ENCODE data around the gene EIF2A. TPM values are rescaled to one million over a fixed set of nuclear protein-coding genes. Genes with fewer than 3 reads are reported as not detected.

Gene EIF2A
- total and polyA plus RNA-seq, 7 experiments from 2014 or later = 54.1 to 135 (median 104) TPM

GRCh38 chr3:150540991-150541390, 5.6 kb upstream of the EIF2A start:
- Mint-ChIP-seq H3K27me3 (no peaks in the 10 kb centered on the region), H3K4me1 (peaks cover 11 to 59% (median 45%) of the 10 kb centered on the region in 7 donors), H3K4me3 (peak overlapping the region in 1 of 10 donors; percentile 10), H3K9me3 (no peaks in the 10 kb centered on the region), H3K36me3 (peaks cover 0 to 25% (median 0%) of the 10 kb centered on the region in 5 donors), H3K27ac (peak overlapping the region in 7 of 9 donors; percentile 45 to 98 (median 81))
- intact Hi-C loops (cut with micrococcal nuclease) = no loop called here
- H3K36me3 ChIP-seq (ENCODE audit: control insufficient read depth in 2 of 3, insufficient read depth in 3 of 3, low read length in 3 of 3) = peaks cover 0 to 7% (median 0%) of the 10 kb centered on the region in 3 experiments
- ATAC-seq = no peak
- H3K4me3 ChIP-seq (ENCODE audit: low read length) = no peak overlapping the region
- ChIA-PET CTCF (interaction anchor here (0.6 kb wide), 1 partner anchor 325 kb away, joined by 4 read pairs; no protein-coding TSS in a partner anchor), POLR2A (interaction anchor here (2.1 kb wide), 2 partner anchors 63 to 222 kb away, joined by 13 to 15 read pairs; partner anchors contain the start of genes SELENOT and SIAH2)
- DNase-seq = no peak
- H3K4me1 ChIP-seq (ENCODE audit: control insufficient read depth in 2 of 2, insufficient read depth in 2 of 2, low read length in 2 of 2) = peaks cover 6 to 7% of the 10 kb centered on the region in 2 donors
- H3K27ac ChIP-seq (ENCODE audit: low read depth, low read length) = peak overlapping the region; percentile 41
- no peaks in the 10 kb centered on the region for H3K9me3 ChIP-seq (ENCODE audit: control insufficient read depth in 2 of 3, low read length in 3 of 3)
- no peaks in the 10 kb centered on the region for H3K27me3 ChIP-seq (ENCODE audit: control insufficient read depth in 2 of 2, insufficient read depth in 2 of 2, low read length in 2 of 2)

GRCh38 chr3:150543128-150543527, 3.5 kb upstream of the EIF2A start:
- Mint-ChIP-seq H3K27me3 (no peaks in the 10 kb centered on the region), H3K27ac (peak overlapping the region in 7 of 9 donors; percentile 23 to 98 (median 80)), H3K4me3 (peak overlapping the region in 1 of 10 donors; percentile 1), H3K36me3 (peaks cover 0 to 29% (median 6%) of the 10 kb centered on the region in 5 donors), H3K4me1 (peaks cover 23 to 73% (median 65%) of the 10 kb centered on the region in 7 donors), H3K9me3 (no peaks in the 10 kb centered on the region)
- ChIA-PET POLR2A (interaction anchor here (1.0 to 5.7 kb wide), 4 partner anchors 59 to 220 kb away, joined by 3 to 69 read pairs (median 14); partner anchors contain the start of genes SELENOT, SIAH2 and TSC22D2), CTCF (interaction anchor here (1.5 kb wide), 1 partner anchor 48 kb away, joined by 3 read pairs; no protein-coding TSS in a partner anchor)
- Histone ChIP-seq H3K4me3 (ENCODE audit: low read length) (no peak overlapping the region), H3K36me3 (ENCODE audit: control insufficient read depth in 2 of 3, insufficient read depth in 3 of 3, low read length in 3 of 3) (peaks cover 0 to 10% (median 0%) of the 10 kb centered on the region in 3 experiments), H3K27ac (ENCODE audit: low read depth, low read length) (peak overlapping the region; percentile 96), H3K4me1 (ENCODE audit: control insufficient read depth in 2 of 2, insufficient read depth in 2 of 2, low read length in 2 of 2) (peaks cover 15 to 18% of the 10 kb centered on the region in 2 donors), H3K9me3 (ENCODE audit: control insufficient read depth in 2 of 3, low read length in 3 of 3) (no peaks in the 10 kb centered on the region), H3K27me3 (ENCODE audit: control insufficient read depth in 2 of 2, insufficient read depth in 2 of 2, low read length in 2 of 2) (no peaks in the 10 kb centered on the region)
- no peak for ATAC-seq
- intact Hi-C loops (cut with micrococcal nuclease) = no loop called here
- no peak for DNase-seq

- peaks cover 0 to 29% (median 6%) of the 10 kb centered on the region in 5 donors for H3K36me3 Mint-ChIP-seq
- H3K4me1 Mint-ChIP-seq = peaks cover 27 to 73% (median 69%) of the 10 kb centered on the region in 7 donors
- H3K9me3 Mint-ChIP-seq = no peaks in the 10 kb centered on the region
- CTCF ChIA-PET = interaction anchor here (1.5 kb wide), 1 partner anchor 48 kb away, joined by 3 read pairs; no protein-coding TSS in a partner anchor
- POLR2A ChIA-PET = interaction anchor here (0.6 to 6.3 kb wide), 5 partner anchors 18 to 268 kb away, joined by 3 to 70 read pairs (median 3); partner anchors contain the start of genes SIAH2 and TSC22D2
- Histone ChIP-seq H3K36me3 (ENCODE audit: control insufficient read depth in 2 of 3, insufficient read depth in 3 of 3, low read length in 3 of 3) (peaks cover 0 to 10% (median 0%) of the 10 kb centered on the region in 3 experiments), H3K9me3 (ENCODE audit: control insufficient read depth in 2 of 3, low read length in 3 of 3) (no peaks in the 10 kb centered on the region), H3K27me3 (ENCODE audit: control insufficient read depth in 2 of 2, insufficient read depth in 2 of 2, low read length in 2 of 2) (no peaks in the 10 kb centered on the region), H3K4me1 (ENCODE audit: control insufficient read depth in 2 of 2, insufficient read depth in 2 of 2, low read length in 2 of 2) (peaks cover 15 to 22% of the 10 kb centered on the region in 2 donors), H3K27ac (ENCODE audit: low read depth, low read length) (peak overlapping the region; percentile 96), H3K4me3 (ENCODE audit: low read length) (no peak overlapping the region)
- ATAC-seq (no peak), DNase-seq (no peak)
- intact Hi-C loops (cut with micrococcal nuclease) = no loop called here
- H3K27ac Mint-ChIP-seq = peak overlapping the region in 7 of 9 donors; percentile 23 to 98 (median 80)
- no peaks in the 10 kb centered on the region for H3K27me3 Mint-ChIP-seq
- peak overlapping the region in 1 of 10 donors; percentile 97 for H3K4me3 Mint-ChIP-seq
Observed at GRCh38 chr3:150543531-150543930, 3.1 kb upstream of the EIF2A start.

- POLR2A ChIA-PET = interaction anchor here (0.6 to 6.3 kb wide), 6 partner anchors 19 to 269 kb away, joined by 3 to 70 read pairs (median 28); partner anchors contain the start of genes SELENOT, SIAH2 and TSC22D2
Observed at GRCh38 chr3:150544041-150544440, 2.5 kb upstream of the EIF2A start.

GRCh38 chr3:150544726-150545125, 1.9 kb upstream of the EIF2A start:
- Mint-ChIP-seq H3K4me1 (peaks cover 30 to 78% (median 74%) of the 10 kb centered on the region in 7 donors), H3K4me3 (peak overlapping the region; percentile 60 to 99 (median 94)), H3K9me3 (no peaks in the 10 kb centered on the region), H3K27ac (peak overlapping the region in 8 of 9 donors; percentile 17 to 100 (median 98)), H3K36me3 (peaks cover 0 to 28% (median 6%) of the 10 kb centered on the region in 5 donors), H3K27me3 (no peaks in the 10 kb centered on the region)
- H3K4me3 ChIP-seq (ENCODE audit: low read length) = peak overlapping the region; percentile 68
- no peaks in the 10 kb centered on the region for H3K27me3 ChIP-seq (ENCODE audit: control insufficient read depth in 2 of 2, insufficient read depth in 2 of 2, low read length in 2 of 2)
- H3K4me1 ChIP-seq (ENCODE audit: control insufficient read depth in 2 of 2, insufficient read depth in 2 of 2, low read length in 2 of 2) = peaks cover 15 to 24% of the 10 kb centered on the region in 2 donors
- peak overlapping the region; percentile 96 for H3K27ac ChIP-seq (ENCODE audit: low read depth, low read length)
- intact Hi-C loops (cut with micrococcal nuclease) = loop anchor here in 1 of 2 donors (5.0 kb wide), 3 partner anchors 323 to 733 kb away; partner anchors contain the start of genes GPR171 and P2RY14
- peaks cover 0 to 10% (median 0%) of the 10 kb centered on the region in 3 experiments for H3K36me3 ChIP-seq (ENCODE audit: control insufficient read depth in 2 of 3, insufficient read depth in 3 of 3, low read length in 3 of 3)
- ChIA-PET POLR2A (interaction anchor here (2.3 to 6.3 kb wide), 4 partner anchors 12 to 219 kb away, joined by 10 to 70 read pairs (median 61); partner anchors contain the start of genes SELENOT, SIAH2 and TSC22D2), CTCF (interaction anchor here (0.8 to 1.5 kb wide), 2 partner anchors 49 to 219 kb away, joined by 3 to 4 read pairs; partner anchors contain the start of gene SIAH2)
- no peaks in the 10 kb centered on the region for H3K9me3 ChIP-seq (ENCODE audit: control insufficient read depth in 2 of 3, low read length in 3 of 3)
- DNase-seq = no peak
- ATAC-seq = no peak

More at GRCh38 chr3:150544041-150544440, 2.5 kb upstream of the EIF2A start:
- Histone ChIP-seq H3K27me3 (ENCODE audit: control insufficient read depth in 2 of 2, insufficient read depth in 2 of 2, low read length in 2 of 2) (no peaks in the 10 kb centered on the region), H3K4me3 (ENCODE audit: low read length) (no peak overlapping the region), H3K27ac (ENCODE audit: low read depth, low read length) (peak overlapping the region; percentile 96), H3K4me1 (ENCODE audit: control insufficient read depth in 2 of 2, insufficient read depth in 2 of 2, low read length in 2 of 2) (peaks cover 15 to 24% of the 10 kb centered on the region in 2 donors), H3K9me3 (ENCODE audit: control insufficient read depth in 2 of 3, low read length in 3 of 3) (no peaks in the 10 kb centered on the region), H3K36me3 (ENCODE audit: control insufficient read depth in 2 of 3, insufficient read depth in 3 of 3, low read length in 3 of 3) (peaks cover 0 to 10% (median 0%) of the 10 kb centered on the region in 3 experiments)
- CTCF ChIA-PET = interaction anchor here (1.5 kb wide), 1 partner anchor 49 kb away, joined by 3 read pairs; no protein-coding TSS in a partner anchor
- peak overlapping the region in 9 of 10 donors; percentile 15 to 99 (median 92) for H3K4me3 Mint-ChIP-seq
- intact Hi-C loops (cut with micrococcal nuclease) = no loop called here
- no peaks in the 10 kb centered on the region for H3K27me3 Mint-ChIP-seq
- peaks cover 30 to 77% (median 74%) of the 10 kb centered on the region in 7 donors for H3K4me1 Mint-ChIP-seq
- peaks cover 0 to 29% (median 6%) of the 10 kb centered on the region in 5 donors for H3K36me3 Mint-ChIP-seq
- DNase-seq = no peak
- no peaks in the 10 kb centered on the region for H3K9me3 Mint-ChIP-seq
- H3K27ac Mint-ChIP-seq = peak overlapping the region in 6 of 9 donors; percentile 49 to 100 (median 98)
- no peak for ATAC-seq

Data from naive thymus-derived CD4-positive, alpha-beta T cell (primary cell).